Smooth muscle cell (in vitro differentiated cells): Measurements from ENCODE around the gene SMPD3. TPM values are rescaled to one million over a fixed set of nuclear protein-coding genes. Genes with fewer than 3 reads are reported as not detected.

Experiments
- DNase-seq: peaks from one replicate; lab custom pipeline; 2025; ENCODE audit not compliant: unreplicated experiment; lab: John Stamatoyannopoulos, UW
- H2AFZ ChIP-seq: fragments of 200-600 bp; sonication (generic); 2 replicates; pipeline ENCODE4 v1.6.0; 2016; ENCODE audit warnings: antibody characterized with exemption, low read depth, mild to moderate bottlenecking
- H3F3A ChIP-seq: fragments of 200-600 bp; sonication (generic); 2 replicates; pipeline ENCODE4 v1.6.0; 2017; ENCODE audit warnings: antibody characterized with exemption, low read depth
- H3K27ac ChIP-seq: fragments of 200-600 bp; sonication (generic); 2 replicates; pipeline ENCODE4 v1.5.1; 2016; ENCODE audit warnings: low read depth, mild to moderate bottlenecking
- H3K27me3 ChIP-seq: fragments of 200-600 bp; sonication (generic); 2 replicates; pipeline ENCODE4 v1.6.1; 2016; ENCODE audit warnings: low read depth, mild to moderate bottlenecking
- H3K36me3 ChIP-seq: fragments of 200-600 bp; sonication (generic); 2 replicates; pipeline ENCODE4 v1.5.1; 2016; ENCODE audit warnings: low read depth
- H3K4me1 ChIP-seq: fragments of 200-600 bp; sonication (generic); 2 replicates; pipeline ENCODE4 v1.5.1; 2016; ENCODE audit warnings: low read depth
- H3K4me2 ChIP-seq: fragments of 200-600 bp; sonication (generic); 2 replicates; pipeline ENCODE4 v1.6.0; 2016; ENCODE audit warnings: mild to moderate bottlenecking
- H3K4me3 ChIP-seq: fragments of 200-600 bp; sonication (generic); 2 replicates; pipeline ENCODE4 v1.5.1; 2016; ENCODE audit warnings: mild to moderate bottlenecking
- H3K79me2 ChIP-seq: fragments of 200-600 bp; sonication (generic); 2 replicates; pipeline ENCODE4 v1.6.0; 2016; ENCODE audit warnings: low read depth, mild to moderate bottlenecking
- H3K9ac ChIP-seq: fragments of 200-600 bp; sonication (generic); 2 replicates; pipeline ENCODE4 v1.6.0; 2016; ENCODE audit warnings: low read depth
- H3K9me3 ChIP-seq: fragments of 200-600 bp; sonication (generic); replicated peaks from 2 replicates; pipeline ENCODE4 v1.5.1; 2016; ENCODE audit warnings: low read depth
- H4K20me1 ChIP-seq: fragments of 200-600 bp; sonication (generic); 2 replicates; pipeline ENCODE4 v1.6.0; 2016; ENCODE audit warnings: low read depth
- WGBS: methylation state at CpG from one replicate; pipeline ENCODE4 v1.1.7; 2016; ENCODE audit warnings: low lambda C conversion rate; 5-methylcytosine and 5-hydroxymethylcytosine counted together
- polyA plus RNA-seq: library from polyadenylated mRNA; unstranded; fragments of >200 nt; fragmentation: Nextera tagmentation; extraction: Ambion mirVana; gene quantifications from 2 replicates; pipeline ENCODE4 v1.2.1, GENCODE V29; 2016
- total RNA-seq: library from RNA; depleted of rRNA; stranded (reverse); fragments of >200 nt; gene quantifications from 2 replicates; pipeline ENCODE4 v1.2.3, GENCODE V29; 2014
- TF ChIP-seq, protein P1 (sequence below): fragments of 200-600 bp; sonication (generic); IDR thresholded peaks from 2 replicates; pipeline ENCODE4 v1.5.1; 2017; ENCODE audit warnings: borderline replicate concordance, mild to moderate bottlenecking, antibody characterized with exemption; ENCODE audit not compliant: insufficient read depth, poor library complexity, severe bottlenecking

SMPD3 gene
- total and polyA plus RNA-seq, 2 experiments from 2014 or later = 0.63 to 0.73 TPM

DNA sequence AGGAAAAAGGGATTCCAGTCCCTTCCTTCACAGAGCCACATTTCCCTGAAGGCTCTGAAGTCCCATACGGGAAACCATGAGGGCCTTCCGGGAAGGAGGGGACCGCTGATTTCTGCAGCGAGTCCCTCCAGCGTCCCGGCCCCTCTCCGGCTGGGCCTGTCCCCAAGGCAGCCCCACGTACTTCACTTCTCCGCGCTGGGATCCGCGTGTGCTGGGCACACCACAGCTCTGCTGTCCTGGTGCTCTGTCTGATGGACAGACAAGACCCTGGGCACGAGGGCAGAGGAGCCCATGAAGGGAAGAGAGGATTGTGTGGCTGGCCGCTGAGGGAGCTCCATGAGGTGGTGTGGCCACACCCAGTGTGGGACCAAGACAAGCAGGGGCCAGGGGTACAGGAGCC lies 80.4 kb downstream of the SMPD3 start:
- H3K79me2 ChIP-seq = no peaks in the 10 kb centered on the region
- H3K9me3 ChIP-seq = no peaks in the 10 kb centered on the region
- H3F3A ChIP-seq = no peaks in the 10 kb centered on the region
- no peak overlapping the region for H3K9ac ChIP-seq
- no peak overlapping the region for H3K27ac ChIP-seq
- H3K4me1 ChIP-seq = no peaks in the 10 kb centered on the region
- H3K27me3 ChIP-seq = no peaks in the 10 kb centered on the region
- no peaks in the 10 kb centered on the region for H4K20me1 ChIP-seq
- H3K4me3 ChIP-seq = no peak overlapping the region
- DNase-seq = no peak
- no peak overlapping the region for H2AFZ ChIP-seq
- 93% methylated on average over 14 of the region's 14 CpGs for WGBS
- H3K4me2 ChIP-seq = no peak overlapping the region
- H3K36me3 ChIP-seq = no peaks in the 10 kb centered on the region
- TF ChIP-seq, protein P1, sequence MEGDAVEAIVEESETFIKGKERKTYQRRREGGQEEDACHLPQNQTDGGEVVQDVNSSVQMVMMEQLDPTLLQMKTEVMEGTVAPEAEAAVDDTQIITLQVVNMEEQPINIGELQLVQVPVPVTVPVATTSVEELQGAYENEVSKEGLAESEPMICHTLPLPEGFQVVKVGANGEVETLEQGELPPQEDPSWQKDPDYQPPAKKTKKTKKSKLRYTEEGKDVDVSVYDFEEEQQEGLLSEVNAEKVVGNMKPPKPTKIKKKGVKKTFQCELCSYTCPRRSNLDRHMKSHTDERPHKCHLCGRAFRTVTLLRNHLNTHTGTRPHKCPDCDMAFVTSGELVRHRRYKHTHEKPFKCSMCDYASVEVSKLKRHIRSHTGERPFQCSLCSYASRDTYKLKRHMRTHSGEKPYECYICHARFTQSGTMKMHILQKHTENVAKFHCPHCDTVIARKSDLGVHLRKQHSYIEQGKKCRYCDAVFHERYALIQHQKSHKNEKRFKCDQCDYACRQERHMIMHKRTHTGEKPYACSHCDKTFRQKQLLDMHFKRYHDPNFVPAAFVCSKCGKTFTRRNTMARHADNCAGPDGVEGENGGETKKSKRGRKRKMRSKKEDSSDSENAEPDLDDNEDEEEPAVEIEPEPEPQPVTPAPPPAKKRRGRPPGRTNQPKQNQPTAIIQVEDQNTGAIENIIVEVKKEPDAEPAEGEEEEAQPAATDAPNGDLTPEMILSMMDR = no peak

- no peaks in the 10 kb centered on the region for H3K4me1 ChIP-seq
- H3K79me2 ChIP-seq = no peaks in the 10 kb centered on the region
- H3K36me3 ChIP-seq = no peaks in the 10 kb centered on the region
- no peaks in the 10 kb centered on the region for H3K27me3 ChIP-seq
- no peaks in the 10 kb centered on the region for H3F3A ChIP-seq
- TF ChIP-seq, protein P1 = no peak
- H3K4me2 ChIP-seq = no peak overlapping the region
- H3K4me3 ChIP-seq = no peak overlapping the region
- 83% methylated on average over 16 of the region's 20 CpGs for WGBS
- DNase-seq = no peak
- no peak overlapping the region for H2AFZ ChIP-seq
- no peak overlapping the region for H3K27ac ChIP-seq
- no peaks in the 10 kb centered on the region for H3K9me3 ChIP-seq
- H4K20me1 ChIP-seq = no peaks in the 10 kb centered on the region
- H3K9ac ChIP-seq = no peak overlapping the region
Measured at GRCh38 chr16:68367440-68367839, 80.9 kb downstream of the SMPD3 start.

GRCh38 chr16:68367030-68367429 lies 81.3 kb downstream of the SMPD3 start:
- TF ChIP-seq, protein P1 = peak; percentile 55
- DNase-seq = no peak

DNA sequence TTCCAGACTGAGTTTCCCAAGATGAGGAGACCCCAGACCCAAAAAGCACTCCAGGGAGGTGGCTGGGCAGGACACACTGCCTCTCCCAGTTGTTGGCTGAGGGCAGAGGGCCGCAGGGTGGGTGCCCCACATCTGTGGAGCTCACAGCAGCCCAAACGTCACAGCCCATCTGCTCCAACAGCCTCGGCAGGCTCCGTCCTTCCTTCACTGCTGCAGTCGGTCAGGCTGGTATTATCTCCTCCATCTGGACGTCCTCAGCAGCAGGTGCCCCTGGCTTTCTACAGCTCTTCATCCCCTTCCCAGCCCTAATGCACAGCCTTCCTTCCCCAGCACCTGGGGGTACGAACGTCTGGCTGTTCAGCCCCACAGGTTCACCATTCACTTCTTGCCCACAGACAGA lies 82.2 kb downstream of the SMPD3 start:
- WGBS = 88% methylated on average over 8 of the region's 8 CpGs
- H2AFZ ChIP-seq = no peak overlapping the region
- H4K20me1 ChIP-seq = no peaks in the 10 kb centered on the region
- no peak overlapping the region for H3K4me3 ChIP-seq
- TF ChIP-seq, protein P1 = no peak
- H3F3A ChIP-seq = no peaks in the 10 kb centered on the region
- no peaks in the 10 kb centered on the region for H3K79me2 ChIP-seq
- no peaks in the 10 kb centered on the region for H3K9me3 ChIP-seq
- H3K36me3 ChIP-seq = no peaks in the 10 kb centered on the region
- no peak for DNase-seq
- H3K4me2 ChIP-seq = no peak overlapping the region
- no peak overlapping the region for H3K27ac ChIP-seq
- no peaks in the 10 kb centered on the region for H3K27me3 ChIP-seq
- no peaks in the 10 kb centered on the region for H3K4me1 ChIP-seq
- H3K9ac ChIP-seq = no peak overlapping the region

More at GRCh38 chr16:68367030-68367429, 81.3 kb downstream of the SMPD3 start:
- Histone ChIP-seq H2AFZ (no peak overlapping the region), H3K27me3 (no peaks in the 10 kb centered on the region), H4K20me1 (no peaks in the 10 kb centered on the region), H3K9ac (no peak overlapping the region), H3K79me2 (no peaks in the 10 kb centered on the region), H3K4me3 (no peak overlapping the region), H3K9me3 (no peaks in the 10 kb centered on the region), H3K36me3 (no peaks in the 10 kb centered on the region), H3K4me2 (no peak overlapping the region), H3K4me1 (no peaks in the 10 kb centered on the region), H3F3A (no peaks in the 10 kb centered on the region), H3K27ac (no peak overlapping the region)
- WGBS = 47% methylated on average over 13 of the region's 13 CpGs
